ENCODE data around the gene PAK1. TPM values are rescaled to one million over a fixed set of nuclear protein-coding genes. Genes with fewer than 3 reads are reported as not detected.

The PAK1 gene
- total RNA-seq, 1 donor from 2014 or later = 40.7 TPM

DNA sequence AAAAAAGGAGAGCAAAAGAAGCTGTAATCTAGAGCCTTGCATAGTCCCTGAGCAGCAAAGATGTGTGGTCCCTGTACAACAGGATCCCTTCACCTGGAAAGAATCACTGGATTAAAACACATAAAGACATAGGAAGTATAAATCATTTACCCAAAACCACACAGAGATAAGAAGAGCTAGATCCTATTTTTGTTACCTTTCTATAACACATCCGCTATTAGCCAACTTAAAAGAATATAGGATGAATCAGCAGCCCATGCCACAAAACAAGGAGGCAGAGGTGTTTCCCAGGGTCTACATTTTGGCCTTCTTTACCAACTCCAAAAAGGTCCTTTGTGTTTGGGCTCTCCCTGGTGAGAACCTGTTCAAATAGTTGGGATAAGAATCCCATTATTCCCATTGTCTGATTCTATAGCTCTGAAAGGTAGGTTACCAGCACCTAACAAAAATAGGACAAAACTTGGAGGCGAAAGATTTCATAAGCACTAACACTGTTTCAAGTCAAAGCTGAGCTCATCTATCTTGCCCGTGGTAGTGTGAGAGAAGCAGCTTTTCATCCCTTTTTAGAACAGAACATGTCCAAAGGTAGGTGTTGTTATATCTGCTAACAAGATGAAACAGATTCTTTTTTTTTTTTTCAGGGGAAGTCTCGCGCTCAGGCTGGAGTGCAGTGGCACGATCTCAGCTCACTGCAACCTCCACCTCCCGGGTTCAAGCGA, 26.8 kb downstream of the PAK1 start:
- H3K4me1 Mint-ChIP-seq (ENCODE audit: low read depth) = peaks cover 39% of the 10 kb centered on the region
- no peaks in the 10 kb centered on the region for H3K27me3 Mint-ChIP-seq (ENCODE audit: low read depth)
- no peak overlapping the region for H3K27ac Mint-ChIP-seq
- intact Hi-C loops (cut with micrococcal nuclease) = no loop called here
- H3K9me3 Mint-ChIP-seq = no peaks in the 10 kb centered on the region
- no peak for DNase-seq (ENCODE audit: low spot score)
- no peaks in the 10 kb centered on the region for H3K36me3 Mint-ChIP-seq (ENCODE audit: low read depth)
- H3K4me3 Mint-ChIP-seq (ENCODE audit: low read depth) = no peak overlapping the region

DNA sequence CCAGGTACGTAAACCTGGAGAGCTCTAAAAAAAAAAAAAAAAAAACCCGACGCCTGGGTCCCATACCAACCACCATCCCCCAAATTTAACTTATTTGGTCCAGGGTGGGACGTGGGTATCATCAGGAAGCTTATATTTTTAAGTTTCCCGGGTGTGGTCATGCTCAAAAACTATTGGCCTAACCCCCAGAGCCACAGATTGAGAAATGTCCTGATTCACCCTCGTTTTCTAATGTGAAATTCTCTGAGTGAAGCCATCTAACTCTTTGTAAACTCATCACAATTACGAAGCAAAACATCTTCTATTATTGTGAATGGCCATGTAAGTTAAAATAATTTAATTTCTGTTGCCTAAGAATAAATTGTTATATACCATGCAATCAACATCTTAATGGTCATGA, 29.6 kb downstream of the PAK1 start:
- no peak overlapping the region for H3K4me3 Mint-ChIP-seq (ENCODE audit: low read depth)
- H3K27ac Mint-ChIP-seq = no peak overlapping the region
- no peaks in the 10 kb centered on the region for H3K9me3 Mint-ChIP-seq
- no peaks in the 10 kb centered on the region for H3K36me3 Mint-ChIP-seq (ENCODE audit: low read depth)
- H3K4me1 Mint-ChIP-seq (ENCODE audit: low read depth) = peaks cover 27% of the 10 kb centered on the region
- H3K27me3 Mint-ChIP-seq (ENCODE audit: low read depth) = no peaks in the 10 kb centered on the region
- intact Hi-C loops (cut with micrococcal nuclease) = no loop called here
- DNase-seq (ENCODE audit: low spot score) = no peak

GRCh38 chr11:77442394-77443053, 31.4 kb downstream of the PAK1 start:
- Mint-ChIP-seq H3K4me1 (ENCODE audit: low read depth) (peaks cover 18% of the 10 kb centered on the region), H3K27ac (no peak overlapping the region), H3K36me3 (ENCODE audit: low read depth) (no peaks in the 10 kb centered on the region), H3K27me3 (ENCODE audit: low read depth) (peaks cover 2% of the 10 kb centered on the region), H3K4me3 (ENCODE audit: low read depth) (no peak overlapping the region), H3K9me3 (no peaks in the 10 kb centered on the region)
- intact Hi-C loops (cut with micrococcal nuclease) = no loop called here
- no peak for DNase-seq (ENCODE audit: low spot score)

- H3K4me1 Mint-ChIP-seq (ENCODE audit: low read depth) = peaks cover 12% of the 10 kb centered on the region
- intact Hi-C loops (cut with micrococcal nuclease) = no loop called here
- DNase-seq (ENCODE audit: low spot score) = no peak
- no peaks in the 10 kb centered on the region for H3K9me3 Mint-ChIP-seq
- peaks cover 4% of the 10 kb centered on the region for H3K27me3 Mint-ChIP-seq (ENCODE audit: low read depth)
- H3K4me3 Mint-ChIP-seq (ENCODE audit: low read depth) = no peak overlapping the region
- H3K36me3 Mint-ChIP-seq (ENCODE audit: low read depth) = no peaks in the 10 kb centered on the region
- H3K27ac Mint-ChIP-seq = no peak overlapping the region
Observed at GRCh38 chr11:77441426-77441825, 32.5 kb downstream of the PAK1 start.

DNA sequence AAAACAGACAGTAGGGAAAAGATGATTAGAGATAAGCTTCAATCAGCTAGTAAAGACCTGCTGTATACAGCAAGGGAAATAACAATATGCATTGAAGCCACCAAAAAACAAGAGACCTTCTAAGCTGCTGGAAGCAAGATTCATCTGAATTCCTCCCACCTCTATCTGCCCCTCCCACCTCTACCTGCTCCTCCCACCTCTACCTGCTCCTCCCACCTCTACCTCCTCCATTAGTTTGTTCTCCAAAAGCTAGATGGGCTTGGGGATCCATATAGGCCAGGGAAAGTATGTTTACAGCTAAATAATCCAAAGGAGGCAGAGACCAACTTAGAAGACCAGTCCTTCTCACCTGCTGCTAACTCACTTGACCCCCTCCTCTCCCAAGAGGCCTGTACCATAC, 33.2 kb downstream of the PAK1 start:
- Mint-ChIP-seq H3K27ac (no peak overlapping the region), H3K27me3 (ENCODE audit: low read depth) (peaks cover 7% of the 10 kb centered on the region), H3K36me3 (ENCODE audit: low read depth) (no peaks in the 10 kb centered on the region), H3K4me3 (ENCODE audit: low read depth) (no peak overlapping the region), H3K4me1 (ENCODE audit: low read depth) (peaks cover 13% of the 10 kb centered on the region), H3K9me3 (no peaks in the 10 kb centered on the region)
- intact Hi-C loops (cut with micrococcal nuclease) = no loop called here
- DNase-seq (ENCODE audit: low spot score) = no peak

- no peak overlapping the region for H3K4me3 Mint-ChIP-seq (ENCODE audit: low read depth)
- H3K27me3 Mint-ChIP-seq (ENCODE audit: low read depth) = peaks cover 7% of the 10 kb centered on the region
- H3K27ac Mint-ChIP-seq = no peak overlapping the region
- H3K9me3 Mint-ChIP-seq = no peaks in the 10 kb centered on the region
- intact Hi-C loops (cut with micrococcal nuclease) = no loop called here
- H3K36me3 Mint-ChIP-seq (ENCODE audit: low read depth) = no peaks in the 10 kb centered on the region
- no peak for DNase-seq (ENCODE audit: low spot score)
- peaks cover 9% of the 10 kb centered on the region for H3K4me1 Mint-ChIP-seq (ENCODE audit: low read depth)
Observed at GRCh38 chr11:77438487-77438886, 35.4 kb downstream of the PAK1 start.

GRCh38 chr11:77436969-77437368, 36.9 kb downstream of the PAK1 start:
- no peak overlapping the region for H3K27ac Mint-ChIP-seq
- H3K9me3 Mint-ChIP-seq = no peaks in the 10 kb centered on the region
- H3K4me1 Mint-ChIP-seq (ENCODE audit: low read depth) = peaks cover 7% of the 10 kb centered on the region
- peaks cover 11% of the 10 kb centered on the region for H3K27me3 Mint-ChIP-seq (ENCODE audit: low read depth)
- no peak for DNase-seq (ENCODE audit: low spot score)
- H3K36me3 Mint-ChIP-seq (ENCODE audit: low read depth) = no peaks in the 10 kb centered on the region
- intact Hi-C loops (cut with micrococcal nuclease) = no loop called here
- H3K4me3 Mint-ChIP-seq (ENCODE audit: low read depth) = no peak overlapping the region

GRCh38 chr11:77436506-77436905, 37.4 kb downstream of the PAK1 start:
- intact Hi-C loops (cut with micrococcal nuclease) = no loop called here
- no peaks in the 10 kb centered on the region for H3K36me3 Mint-ChIP-seq (ENCODE audit: low read depth)
- H3K4me3 Mint-ChIP-seq (ENCODE audit: low read depth) = no peak overlapping the region
- H3K4me1 Mint-ChIP-seq (ENCODE audit: low read depth) = peaks cover 12% of the 10 kb centered on the region
- H3K27me3 Mint-ChIP-seq (ENCODE audit: low read depth) = peaks cover 11% of the 10 kb centered on the region
- H3K9me3 Mint-ChIP-seq = no peaks in the 10 kb centered on the region
- DNase-seq (ENCODE audit: low spot score) = no peak
- H3K27ac Mint-ChIP-seq = no peak overlapping the region

- H3K4me1 Mint-ChIP-seq (ENCODE audit: low read depth) = peaks cover 15% of the 10 kb centered on the region
- no peak for DNase-seq (ENCODE audit: low spot score)
- H3K27me3 Mint-ChIP-seq (ENCODE audit: low read depth) = peaks cover 11% of the 10 kb centered on the region
- no peak overlapping the region for H3K27ac Mint-ChIP-seq
- no peaks in the 10 kb centered on the region for H3K9me3 Mint-ChIP-seq
- no peaks in the 10 kb centered on the region for H3K36me3 Mint-ChIP-seq (ENCODE audit: low read depth)
- H3K4me3 Mint-ChIP-seq (ENCODE audit: low read depth) = no peak overlapping the region
- intact Hi-C loops (cut with micrococcal nuclease) = no loop called here
Observed at GRCh38 chr11:77435972-77436371, 37.9 kb downstream of the PAK1 start.

GRCh38 chr11:77431813-77432212, 42.1 kb downstream of the PAK1 start:
- H3K4me1 Mint-ChIP-seq (ENCODE audit: low read depth) = peaks cover 25% of the 10 kb centered on the region
- H3K9me3 Mint-ChIP-seq = no peaks in the 10 kb centered on the region
- DNase-seq (ENCODE audit: low spot score) = no peak
- no peak overlapping the region for H3K4me3 Mint-ChIP-seq (ENCODE audit: low read depth)
- intact Hi-C loops (cut with micrococcal nuclease) = no loop called here
- H3K27ac Mint-ChIP-seq = peak overlapping the region; percentile 33
- H3K27me3 Mint-ChIP-seq (ENCODE audit: low read depth) = peaks cover 11% of the 10 kb centered on the region
- no peaks in the 10 kb centered on the region for H3K36me3 Mint-ChIP-seq (ENCODE audit: low read depth)

DNA sequence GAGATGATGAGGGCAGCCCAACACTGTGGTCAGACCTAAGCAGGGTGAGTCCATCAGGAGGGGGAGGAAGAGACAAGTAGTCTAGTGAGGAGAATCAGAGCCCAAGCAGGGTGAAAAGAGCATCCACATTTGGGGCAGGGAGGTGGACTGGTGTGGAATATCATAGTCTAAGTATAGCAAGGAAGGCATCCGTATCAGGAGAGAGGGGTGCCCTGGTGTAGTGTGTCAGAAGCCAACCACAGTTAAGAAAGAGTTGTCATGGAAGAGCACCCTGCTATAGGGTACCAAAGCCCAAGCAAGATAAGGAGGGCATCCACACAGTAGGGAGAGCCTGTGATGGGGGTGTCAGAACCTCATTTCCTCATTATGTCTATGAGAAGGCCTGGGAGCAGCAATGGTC, 45.3 kb downstream of the PAK1 start:
- no peaks in the 10 kb centered on the region for H3K9me3 Mint-ChIP-seq
- H3K27me3 Mint-ChIP-seq (ENCODE audit: low read depth) = peaks cover 15% of the 10 kb centered on the region
- H3K36me3 Mint-ChIP-seq (ENCODE audit: low read depth) = no peaks in the 10 kb centered on the region
- H3K4me1 Mint-ChIP-seq (ENCODE audit: low read depth) = peaks cover 21% of the 10 kb centered on the region
- no peak overlapping the region for H3K4me3 Mint-ChIP-seq (ENCODE audit: low read depth)
- intact Hi-C loops (cut with micrococcal nuclease) = no loop called here
- H3K27ac Mint-ChIP-seq = no peak overlapping the region
- DNase-seq (ENCODE audit: low spot score) = no peak

- no peaks in the 10 kb centered on the region for H3K9me3 Mint-ChIP-seq
- intact Hi-C loops (cut with micrococcal nuclease) = no loop called here
- H3K4me1 Mint-ChIP-seq (ENCODE audit: low read depth) = peaks cover 7% of the 10 kb centered on the region
- DNase-seq (ENCODE audit: low spot score) = no peak
- H3K27ac Mint-ChIP-seq = no peak overlapping the region
- H3K4me3 Mint-ChIP-seq (ENCODE audit: low read depth) = no peak overlapping the region
- H3K27me3 Mint-ChIP-seq (ENCODE audit: low read depth) = peaks cover 15% of the 10 kb centered on the region
- H3K36me3 Mint-ChIP-seq (ENCODE audit: low read depth) = no peaks in the 10 kb centered on the region
Observed at GRCh38 chr11:77425346-77425745, 48.5 kb downstream of the PAK1 start.

- peaks cover 15% of the 10 kb centered on the region for H3K27me3 Mint-ChIP-seq (ENCODE audit: low read depth)
- DNase-seq (ENCODE audit: low spot score) = no peak
- H3K36me3 Mint-ChIP-seq (ENCODE audit: low read depth) = no peaks in the 10 kb centered on the region
- no peak overlapping the region for H3K4me3 Mint-ChIP-seq (ENCODE audit: low read depth)
- no peaks in the 10 kb centered on the region for H3K9me3 Mint-ChIP-seq
- intact Hi-C loops (cut with micrococcal nuclease) = no loop called here
- H3K4me1 Mint-ChIP-seq (ENCODE audit: low read depth) = peaks cover 2% of the 10 kb centered on the region
- H3K27ac Mint-ChIP-seq = no peak overlapping the region
Observed at GRCh38 chr11:77424644-77425043, 49.2 kb downstream of the PAK1 start.
